AG04449 (cell line): ENCODE data around the gene ILDR2.

Source experiments
- CTCF ChIA-PET: fragments of 350-600 bp; formaldehyde crosslinking; extraction: SDS; loops from one replicate; lab custom pipeline; 2021; ENCODE audit warnings: antibody characterized with exemption; lab: Yijun Ruan, JAX
- POLR2A ChIA-PET: fragments of 400-600, 350-600 bp; formaldehyde crosslinking; extraction: SDS; loops from one replicate; lab custom pipeline; 2020; ENCODE audit warnings: antibody characterized with exemption, inconsistent platforms; lab: Yijun Ruan, JAX
- DNase-seq: peaks from one replicate; pipeline ENCODE4 v3.0.0-alpha.2; 2010; ENCODE audit warnings: low read depth, low spot score
- H3K4me3 ChIP-seq: 2 replicates; pipeline ENCODE4 v1.5.1; 2011; ENCODE audit warnings: low read depth, mild to moderate bottlenecking, control low read depth, low read length
- CTCF ChIP-seq: IDR thresholded peaks from one replicate; pipeline ENCODE4 v1.5.1; 2011; ENCODE audit warnings: mild to moderate bottlenecking, moderate library complexity, low read length, control low read depth, inconsistent platforms; ENCODE audit not compliant: insufficient read depth; ENCODE audit errors: missing control alignments

The ILDR2 gene

GRCh38 chr1:166975361-166976129 lies at the start of gene ILDR2:
ILDR2 (minus strand) TSS chr1:166975540; CDS start chr1:166975268, 272 bp downstream.
- no peak for TF ChIP-seq CTCF
- ChIA-PET CTCF (no interaction called here), POLR2A (no interaction called here)
- no peak for DNase-seq
- H3K4me3 ChIP-seq = peak within 1 kb of the TSS; percentile 57

GRCh38 chr1:167022384-167022783 lies 47.0 kb upstream of the ILDR2 start:
- no peak for DNase-seq
- ChIA-PET CTCF (no interaction called here), POLR2A (no interaction called here)
- TF ChIP-seq CTCF = no peak
- H3K4me3 ChIP-seq = no peak overlapping the region

GRCh38 chr1:167016100-167016750 lies 40.9 kb upstream of the ILDR2 start:
- CTCF ChIA-PET = no interaction called here

GRCh38 chr1:167013108-167013929 lies 38.0 kb upstream of the ILDR2 start:
- no peak for DNase-seq
- CTCF ChIA-PET = no interaction called here
- H3K4me3 ChIP-seq = no peak overlapping the region
- POLR2A ChIA-PET = no interaction called here
- no peak for TF ChIP-seq CTCF

More at GRCh38 chr1:167016100-167016750, 40.9 kb upstream of the ILDR2 start:
- TF ChIP-seq CTCF = no peak
- H3K4me3 ChIP-seq = no peak overlapping the region
- POLR2A ChIA-PET = interaction anchor here (0.6 kb wide), 1 partner anchor 28 kb away, joined by 3 read pairs; no protein-coding TSS in a partner anchor
- DNase-seq = no peak

GRCh38 chr1:167012570-167012969 lies 37.2 kb upstream of the ILDR2 start:
- POLR2A ChIA-PET = no interaction called here
- no peak overlapping the region for H3K4me3 ChIP-seq
- no peak for TF ChIP-seq CTCF
- CTCF ChIA-PET = no interaction called here
- DNase-seq = no peak
